Measurements from ENCODE around the gene ARL8B. TPM values are rescaled to one million over a fixed set of nuclear protein-coding genes. Genes with fewer than 3 reads are reported as not detected.
"Not testable (repeated sequence)": the region's sequence is repeated elsewhere in the genome, so short reads cannot be mapped to it uniquely, and the experiment has no call there.

ARL8B gene
- total RNA-seq, 3 donors from 2014 or later = 47.2 to 68.5 (median 52.3) TPM

DNA sequence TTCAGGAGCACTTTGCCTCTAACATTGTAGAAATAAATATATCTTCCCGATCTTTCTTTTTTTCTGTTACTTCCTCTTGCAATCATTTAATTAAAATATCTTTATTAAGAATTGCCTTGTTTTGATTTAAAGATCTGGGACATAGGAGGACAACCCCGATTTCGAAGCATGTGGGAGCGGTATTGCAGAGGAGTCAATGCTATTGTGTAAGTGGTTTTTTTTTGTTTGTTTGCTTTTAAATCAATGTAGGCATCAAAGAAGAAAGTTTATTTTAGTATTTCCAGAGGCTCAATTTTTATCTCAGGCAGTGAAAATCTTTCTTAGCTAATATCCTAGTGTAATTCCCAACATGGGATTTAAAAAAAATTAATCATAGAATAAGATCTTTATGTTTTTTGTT is 49.9 kb downstream of the ARL8B start:
- H3K36me3 ChIP-seq = peaks cover 4% of the 10 kb centered on the region
- no peak for DNase-seq (ENCODE audit: low spot score in 2 of 2)
- intact Hi-C loops (cut with DNase I; ENCODE audit: low total_unique reads) = no loop called here
- no peak overlapping the region for H3K4me3 ChIP-seq
- no peaks in the 10 kb centered on the region for H3K4me1 ChIP-seq
- H3K27me3 ChIP-seq = no peaks in the 10 kb centered on the region
- no peaks in the 10 kb centered on the region for H3K9me3 ChIP-seq
- H3K27ac ChIP-seq = no peak overlapping the region
- no peak for TF ChIP-seq POLR2AphosphoS5 (IDR thresholded peaks at IDR 0.05)
- no peak for TF ChIP-seq POLR2A (IDR thresholded peaks at IDR 0.05)
- TF ChIP-seq, protein P1, sequence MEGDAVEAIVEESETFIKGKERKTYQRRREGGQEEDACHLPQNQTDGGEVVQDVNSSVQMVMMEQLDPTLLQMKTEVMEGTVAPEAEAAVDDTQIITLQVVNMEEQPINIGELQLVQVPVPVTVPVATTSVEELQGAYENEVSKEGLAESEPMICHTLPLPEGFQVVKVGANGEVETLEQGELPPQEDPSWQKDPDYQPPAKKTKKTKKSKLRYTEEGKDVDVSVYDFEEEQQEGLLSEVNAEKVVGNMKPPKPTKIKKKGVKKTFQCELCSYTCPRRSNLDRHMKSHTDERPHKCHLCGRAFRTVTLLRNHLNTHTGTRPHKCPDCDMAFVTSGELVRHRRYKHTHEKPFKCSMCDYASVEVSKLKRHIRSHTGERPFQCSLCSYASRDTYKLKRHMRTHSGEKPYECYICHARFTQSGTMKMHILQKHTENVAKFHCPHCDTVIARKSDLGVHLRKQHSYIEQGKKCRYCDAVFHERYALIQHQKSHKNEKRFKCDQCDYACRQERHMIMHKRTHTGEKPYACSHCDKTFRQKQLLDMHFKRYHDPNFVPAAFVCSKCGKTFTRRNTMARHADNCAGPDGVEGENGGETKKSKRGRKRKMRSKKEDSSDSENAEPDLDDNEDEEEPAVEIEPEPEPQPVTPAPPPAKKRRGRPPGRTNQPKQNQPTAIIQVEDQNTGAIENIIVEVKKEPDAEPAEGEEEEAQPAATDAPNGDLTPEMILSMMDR (IDR thresholded peaks at IDR 0.05) = no peak

DNA sequence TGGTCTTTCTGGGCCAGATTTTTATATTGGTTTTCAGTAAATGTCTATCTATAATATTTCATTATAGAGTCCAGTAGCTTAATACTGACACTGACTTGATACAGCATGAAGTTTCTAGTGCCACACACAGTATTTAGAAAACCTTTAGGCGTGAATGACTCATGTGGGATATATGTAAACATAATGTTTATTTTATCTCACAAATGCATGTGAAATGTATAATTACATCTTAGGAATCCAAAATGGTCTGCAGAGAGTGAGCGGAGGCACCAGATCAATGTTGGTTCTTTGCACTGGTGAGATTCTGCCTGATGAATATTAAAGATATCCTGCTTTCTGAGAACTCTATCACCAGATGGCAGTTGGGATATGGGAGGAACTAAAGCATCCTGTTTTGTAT is 56.9 kb downstream of the ARL8B start:
- H3K4me1 ChIP-seq; intact Hi-C loops (cut with DNase I; ENCODE audit: low total_unique reads); H3K27ac ChIP-seq; H3K9me3 ChIP-seq; H3K36me3 ChIP-seq; H3K27me3 ChIP-seq; H3K4me3 ChIP-seq; DNase-seq (ENCODE audit: low spot score in 2 of 2): not testable (repeated sequence)

DNA sequence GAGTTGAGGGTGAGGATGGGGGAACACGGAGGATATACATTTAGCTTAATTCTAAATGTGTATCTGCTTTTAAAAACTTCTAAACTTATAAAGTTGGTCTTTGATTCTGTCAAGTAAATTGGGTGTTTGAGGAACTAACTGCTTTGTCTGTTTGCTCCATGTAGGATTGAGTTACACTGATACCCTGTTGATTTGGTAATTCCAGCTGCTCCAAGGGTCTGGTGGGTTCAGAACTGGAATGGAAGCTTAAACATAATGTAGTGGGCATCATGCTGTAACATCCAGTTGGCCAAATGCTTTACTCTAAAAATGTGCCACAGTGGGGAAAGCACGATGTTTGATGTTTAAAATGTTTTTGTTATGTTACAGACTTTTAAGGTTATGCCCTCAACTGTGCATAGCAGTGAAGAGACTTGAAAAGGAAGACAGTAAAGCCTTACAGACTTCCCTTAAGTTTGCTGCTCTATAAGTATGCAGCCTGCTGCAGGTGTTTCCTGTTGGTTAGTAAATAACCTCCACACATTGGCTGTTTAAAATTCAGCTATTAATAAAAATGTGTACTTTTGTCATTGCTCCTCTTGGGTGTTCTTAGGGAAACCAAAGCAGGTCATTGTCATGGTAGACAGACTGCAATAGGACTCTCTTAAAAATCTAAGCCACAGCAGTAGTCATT is 59.5 kb downstream of the ARL8B start:
- Histone ChIP-seq H3K27ac (no peak overlapping the region), H3K36me3 (no peaks in the 10 kb centered on the region), H3K4me1 (no peaks in the 10 kb centered on the region), H3K4me3 (no peak overlapping the region), H3K27me3 (no peaks in the 10 kb centered on the region), H3K9me3 (no peaks in the 10 kb centered on the region)
- intact Hi-C loops (cut with DNase I; ENCODE audit: low total_unique reads) = no loop called here
- TF ChIP-seq, protein P1 (IDR thresholded peaks at IDR 0.05) = no peak
- TF ChIP-seq POLR2AphosphoS5 (IDR thresholded peaks at IDR 0.05) (no peak), POLR2A (IDR thresholded peaks at IDR 0.05) (no peak)
- DNase-seq (ENCODE audit: low spot score in 2 of 2) = no peak

DNA sequence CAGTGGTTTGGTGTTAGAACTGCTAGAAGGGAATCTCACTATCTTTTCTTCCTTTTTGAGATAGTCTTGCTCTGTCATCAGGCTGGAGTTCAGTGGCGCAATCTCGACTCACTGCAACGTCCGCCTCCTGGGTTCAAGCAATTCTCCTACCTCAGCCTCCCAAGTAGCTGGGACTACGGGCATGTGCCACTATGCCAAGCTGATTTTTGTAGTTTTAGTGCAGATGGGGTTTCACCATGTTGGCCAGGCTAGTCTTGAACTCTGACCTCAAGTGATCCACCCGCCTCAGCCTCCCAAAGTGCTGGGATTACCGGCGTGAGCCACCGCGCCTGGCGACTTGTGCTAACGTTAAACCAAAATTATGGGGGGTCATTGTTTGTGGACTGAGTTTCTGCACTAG is 61.6 kb downstream of the ARL8B start:
- H3K36me3 ChIP-seq; intact Hi-C loops (cut with DNase I; ENCODE audit: low total_unique reads); DNase-seq (ENCODE audit: low spot score in 2 of 2): not testable (repeated sequence)

DNA sequence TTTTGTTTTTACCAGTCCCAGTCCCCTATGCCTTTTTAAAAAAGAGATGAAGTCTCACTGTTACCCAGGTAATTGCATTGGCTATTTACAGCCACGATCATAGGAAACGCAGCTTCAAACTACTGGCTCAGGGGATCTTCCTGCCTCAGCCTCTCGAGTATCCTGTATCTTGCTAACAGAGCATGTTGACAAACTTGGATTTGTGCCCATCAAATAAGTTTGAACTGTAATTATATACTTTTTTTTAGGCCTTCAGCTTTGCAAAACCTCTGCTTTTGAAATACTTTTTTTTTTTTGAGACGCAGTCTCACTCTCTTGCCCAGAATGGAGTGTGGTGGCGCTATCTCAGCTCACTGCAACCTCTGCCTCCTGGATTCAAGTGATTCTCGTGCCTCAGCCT is 62.4 kb downstream of the ARL8B start:
- H3K4me3 ChIP-seq = no peak overlapping the region
- H3K27ac ChIP-seq = no peak overlapping the region
- no peaks in the 10 kb centered on the region for H3K4me1 ChIP-seq
- TF ChIP-seq POLR2AphosphoS5 (IDR thresholded peaks at IDR 0.05) = no peak
- TF ChIP-seq POLR2A (IDR thresholded peaks at IDR 0.05) = no peak
- TF ChIP-seq, protein P1 (IDR thresholded peaks at IDR 0.05) = no peak
- no peaks in the 10 kb centered on the region for H3K27me3 ChIP-seq
- H3K36me3 ChIP-seq = no peaks in the 10 kb centered on the region
- intact Hi-C loops (cut with DNase I; ENCODE audit: low total_unique reads) = no loop called here
- no peak for DNase-seq (ENCODE audit: low spot score in 2 of 2)
- H3K9me3 ChIP-seq = no peaks in the 10 kb centered on the region

More for the DNA sequence above, 61.6 kb downstream of the ARL8B start:
- not testable (repeated sequence) for H3K4me3 ChIP-seq, H3K27me3 ChIP-seq, H3K4me1 ChIP-seq, H3K9me3 ChIP-seq, H3K27ac ChIP-seq

DNA sequence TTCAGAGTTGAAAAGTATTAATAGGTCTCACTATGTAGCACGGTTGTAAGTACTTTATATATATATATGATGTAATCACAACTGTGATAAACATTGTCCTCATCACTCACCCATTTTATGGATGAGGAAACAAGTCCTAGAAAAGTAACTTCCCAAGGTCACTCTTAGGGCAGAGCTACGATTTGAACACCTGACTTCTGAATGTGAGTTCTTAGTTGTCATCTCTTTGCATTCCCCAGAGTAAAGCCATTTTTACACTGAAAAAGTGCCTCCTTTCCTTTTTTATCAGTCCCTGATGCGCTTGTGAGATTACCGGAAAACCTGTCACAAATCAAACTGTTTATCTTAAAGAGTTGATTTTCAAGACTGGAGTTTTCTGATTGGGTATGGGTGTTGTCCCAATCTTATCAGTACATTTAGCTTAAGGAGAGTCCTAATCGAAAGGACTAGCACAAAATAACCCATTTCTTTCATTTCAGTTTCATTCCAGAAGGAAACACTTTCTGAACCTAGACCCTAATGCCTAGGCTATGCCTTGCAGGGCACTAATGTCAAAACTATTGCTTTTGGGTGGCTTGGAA is 63.1 kb downstream of the ARL8B start:
- no peaks in the 10 kb centered on the region for H3K27me3 ChIP-seq
- H3K4me3 ChIP-seq = no peak overlapping the region
- no peaks in the 10 kb centered on the region for H3K4me1 ChIP-seq
- intact Hi-C loops (cut with DNase I; ENCODE audit: low total_unique reads) = loop anchor here (5.0 kb wide), 1 partner anchor 683 kb away; no protein-coding TSS in a partner anchor
- H3K36me3 ChIP-seq = no peaks in the 10 kb centered on the region
- DNase-seq (ENCODE audit: low spot score in 2 of 2) = no peak
- TF ChIP-seq, protein P1 (IDR thresholded peaks at IDR 0.05) = no peak
- TF ChIP-seq POLR2A (IDR thresholded peaks at IDR 0.05) (no peak), POLR2AphosphoS5 (IDR thresholded peaks at IDR 0.05) (no peak)
- H3K9me3 ChIP-seq = no peaks in the 10 kb centered on the region
- H3K27ac ChIP-seq = no peak overlapping the region

Data from breast epithelium (tissue), 4 donors.